BJ (cell line): ENCODE measurements around the gene SERPINE1. TPM values are rescaled to one million over a fixed set of nuclear protein-coding genes. Genes with fewer than 3 reads are reported as not detected.

ENCODE experiments used
- CTCF ChIA-PET: fragments of 350-600 bp; formaldehyde crosslinking; extraction: SDS; loops from one replicate; lab custom pipeline; 2021; ENCODE audit warnings: antibody characterized with exemption, inconsistent platforms; lab: Yijun Ruan, JAX
- POLR2A ChIA-PET: fragments of 300-600 bp; sonication (Branson Sonifier 250); formaldehyde crosslinking; extraction: SDS; loops from one replicate; lab custom pipeline; 2021; ENCODE audit warnings: antibody characterized with exemption; lab: Charles Lee
- DNase-seq: peaks from one replicate; pipeline ENCODE4 v3.0.0-alpha.2; 2011; ENCODE audit warnings: low read depth
- H3K27me3 ChIP-seq: 2 replicates; pipeline ENCODE4 v1.6.0; 2011; ENCODE audit warnings: low read length; ENCODE audit not compliant: control insufficient read depth, insufficient read depth
- H3K36me3 ChIP-seq: 2 replicates; pipeline ENCODE4 v1.5.1; 2011; ENCODE audit warnings: low read length; ENCODE audit not compliant: control insufficient read depth, insufficient read depth
- H3K4me3 ChIP-seq: 2 replicates; pipeline ENCODE4 v1.5.1; 2011; ENCODE audit warnings: low read depth, mild to moderate bottlenecking, control low read depth, low read length
- polyA plus RNA-seq: library from polyadenylated mRNA; depleted of rRNA; stranded (reverse); fragments of >200 nt; gene quantifications from 2 replicates; pipeline ENCODE4 v1.2.3, GENCODE V29; 2011
- TF ChIP-seq, protein P1 (sequence below): IDR thresholded peaks from 2 replicates; pipeline ENCODE4 v1.5.1; 2011; ENCODE audit warnings: low read depth, mild to moderate bottlenecking, control low read depth, inconsistent platforms, low read length, moderate library complexity; ENCODE audit not compliant: insufficient read depth

SERPINE1 gene
- polyA plus RNA-seq, 1 experiment: 1,433 TPM

DNA sequence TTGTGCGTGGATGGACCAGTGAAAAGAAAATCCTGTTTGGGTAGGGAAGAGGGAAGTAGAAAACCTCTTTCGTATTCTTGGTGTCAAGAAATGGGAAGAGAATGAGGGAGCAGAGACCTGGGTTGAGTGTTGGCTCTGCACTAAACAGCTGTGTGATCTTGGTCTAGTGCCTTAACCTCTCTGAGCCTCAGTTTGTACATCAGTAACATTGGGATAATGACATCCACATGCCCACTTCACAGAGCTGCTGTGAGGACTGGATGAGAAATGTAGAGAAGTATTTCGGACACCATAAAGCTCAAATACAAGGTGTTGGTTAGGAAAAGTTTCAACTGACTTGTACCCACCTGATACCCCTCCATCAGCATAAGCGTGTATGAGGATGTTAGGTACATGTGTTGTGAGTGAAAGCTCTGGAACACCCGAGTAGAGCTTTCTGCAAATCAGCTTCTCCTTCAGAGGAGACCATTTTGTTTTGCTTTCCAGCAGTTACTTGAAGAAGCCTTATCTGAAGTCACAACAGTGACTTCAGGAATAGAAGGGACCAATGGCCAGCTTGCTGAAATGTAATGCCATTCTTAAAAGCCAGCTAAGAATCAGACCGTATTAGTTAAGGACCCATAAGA is 30.5 kb upstream of the SERPINE1 start:
- no peak for DNase-seq
- no peaks in the 10 kb centered on the region for H3K36me3 ChIP-seq
- no peak overlapping the region for H3K4me3 ChIP-seq
- POLR2A ChIA-PET: no interaction called here
- TF ChIP-seq, protein P1, sequence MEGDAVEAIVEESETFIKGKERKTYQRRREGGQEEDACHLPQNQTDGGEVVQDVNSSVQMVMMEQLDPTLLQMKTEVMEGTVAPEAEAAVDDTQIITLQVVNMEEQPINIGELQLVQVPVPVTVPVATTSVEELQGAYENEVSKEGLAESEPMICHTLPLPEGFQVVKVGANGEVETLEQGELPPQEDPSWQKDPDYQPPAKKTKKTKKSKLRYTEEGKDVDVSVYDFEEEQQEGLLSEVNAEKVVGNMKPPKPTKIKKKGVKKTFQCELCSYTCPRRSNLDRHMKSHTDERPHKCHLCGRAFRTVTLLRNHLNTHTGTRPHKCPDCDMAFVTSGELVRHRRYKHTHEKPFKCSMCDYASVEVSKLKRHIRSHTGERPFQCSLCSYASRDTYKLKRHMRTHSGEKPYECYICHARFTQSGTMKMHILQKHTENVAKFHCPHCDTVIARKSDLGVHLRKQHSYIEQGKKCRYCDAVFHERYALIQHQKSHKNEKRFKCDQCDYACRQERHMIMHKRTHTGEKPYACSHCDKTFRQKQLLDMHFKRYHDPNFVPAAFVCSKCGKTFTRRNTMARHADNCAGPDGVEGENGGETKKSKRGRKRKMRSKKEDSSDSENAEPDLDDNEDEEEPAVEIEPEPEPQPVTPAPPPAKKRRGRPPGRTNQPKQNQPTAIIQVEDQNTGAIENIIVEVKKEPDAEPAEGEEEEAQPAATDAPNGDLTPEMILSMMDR: no peak
- CTCF ChIA-PET: interaction anchor here (0.5 to 4.0 kb wide), 10 partner anchors 10 to 187 kb away, joined by 3 to 27 read pairs (median 5); partner anchors contain the start of genes SERPINE1 and TRIM56
- no peaks in the 10 kb centered on the region for H3K27me3 ChIP-seq

DNA sequence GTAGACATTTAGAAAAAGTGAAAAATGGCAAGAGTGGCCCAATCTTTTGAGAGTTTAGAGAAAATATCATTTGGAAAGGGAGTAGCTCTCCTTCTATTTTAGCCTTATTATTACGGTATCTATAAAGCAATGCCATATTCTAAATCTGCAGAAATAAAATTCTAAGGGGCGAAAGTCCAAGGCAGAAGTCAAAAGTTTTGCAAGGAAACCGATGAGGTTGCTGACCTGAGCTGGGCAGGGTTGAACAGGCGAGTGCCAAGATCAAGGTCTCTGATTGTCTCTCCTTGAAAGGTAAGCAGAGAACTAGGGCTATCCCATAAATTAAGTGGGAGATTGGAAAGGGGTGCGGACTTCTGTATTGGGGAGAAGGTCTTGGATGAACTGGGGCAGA is 30.0 kb upstream of the SERPINE1 start:
- no peak overlapping the region for H3K4me3 ChIP-seq
- CTCF ChIA-PET: interaction anchor here (0.5 to 3.3 kb wide), 8 partner anchors 18 to 186 kb away, joined by 3 to 20 read pairs (median 4); no protein-coding TSS in a partner anchor
- POLR2A ChIA-PET: no interaction called here

DNA sequence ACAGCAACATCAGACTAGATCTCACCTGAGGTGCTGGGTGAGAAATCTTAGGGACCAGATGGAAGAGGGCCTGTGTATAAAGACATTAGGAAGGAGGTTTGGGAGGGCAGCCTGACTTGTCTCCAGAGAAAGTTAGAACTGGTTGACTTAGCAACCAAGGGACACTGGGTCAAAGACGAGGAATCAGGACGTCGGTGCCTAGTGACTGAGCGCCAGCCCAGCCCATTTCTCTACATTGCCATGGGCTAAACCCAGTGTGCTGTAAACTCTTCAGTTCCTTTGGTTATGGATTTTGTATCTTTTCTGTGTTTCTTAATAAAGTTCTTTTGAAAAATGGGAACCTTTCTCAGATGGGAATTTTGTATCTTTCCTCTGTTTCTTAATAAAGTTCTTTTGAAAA is 29.3 kb upstream of the SERPINE1 start:
- CTCF ChIA-PET: interaction anchor here (1.3 to 3.3 kb wide), 6 partner anchors 17 to 47 kb away, joined by 3 to 20 read pairs (median 8); no protein-coding TSS in a partner anchor
- POLR2A ChIA-PET: no interaction called here
- H3K36me3 ChIP-seq: no peaks in the 10 kb centered on the region
- no peak overlapping the region for H3K4me3 ChIP-seq
- DNase-seq: no peak
- TF ChIP-seq, protein P1: no peak
- no peaks in the 10 kb centered on the region for H3K27me3 ChIP-seq

More for the DNA sequence above, 30.0 kb upstream of the SERPINE1 start:
- no peaks in the 10 kb centered on the region for H3K36me3 ChIP-seq
- DNase-seq: no peak
- TF ChIP-seq, protein P1: no peak
- no peaks in the 10 kb centered on the region for H3K27me3 ChIP-seq

DNA sequence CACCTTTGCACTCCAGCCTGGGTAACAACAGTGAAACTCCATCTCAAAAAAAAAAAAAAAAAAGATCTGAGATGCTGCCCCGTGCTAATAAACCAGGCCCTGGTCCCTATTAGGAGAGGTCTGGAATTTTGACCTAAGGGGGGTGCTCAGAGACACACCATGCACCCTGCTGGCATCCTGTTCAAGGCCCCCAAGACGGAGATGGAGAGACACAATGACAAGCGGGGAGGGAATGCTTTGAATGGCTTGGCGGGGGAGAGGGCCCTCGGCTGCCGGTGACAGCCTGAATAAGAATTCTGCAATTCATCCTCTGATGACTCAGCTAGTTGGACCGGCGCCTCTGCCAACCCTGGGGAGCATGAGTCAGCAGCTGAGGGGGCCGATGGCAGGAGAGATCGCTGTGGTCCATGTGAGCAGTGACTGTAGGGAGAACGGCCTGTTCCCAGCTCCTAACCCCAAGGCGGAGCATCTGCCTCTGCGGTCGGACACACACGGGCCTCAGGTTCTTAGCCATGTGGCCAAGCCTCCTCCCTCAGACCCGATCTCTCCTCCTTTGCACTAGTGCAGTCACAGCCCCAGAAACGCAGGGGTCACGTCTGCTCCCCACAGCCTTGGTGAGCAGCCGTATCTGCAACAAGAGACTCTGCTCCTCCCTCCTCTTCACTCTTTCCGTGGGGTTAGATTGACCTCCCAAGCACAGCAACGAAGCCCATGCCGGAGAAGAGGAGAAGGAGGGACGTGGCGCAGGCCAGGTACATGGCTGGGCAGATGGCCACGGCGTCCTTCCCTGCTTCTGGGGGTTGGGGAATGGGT is 26.7 kb upstream of the SERPINE1 start:
- Histone ChIP-seq H3K27me3 (no peaks in the 10 kb centered on the region), H3K4me3 (no peak overlapping the region), H3K36me3 (no peaks in the 10 kb centered on the region)
- CTCF ChIA-PET: interaction anchor here (0.6 to 2.9 kb wide), 10 partner anchors 11 to 202 kb away, joined by 3 to 14 read pairs (median 4); partner anchors contain the start of gene SERPINE1
- POLR2A ChIA-PET: interaction anchor here (0.7 to 1.0 kb wide), 3 partner anchors 27 to 34 kb away, joined by 3 to 9 read pairs (median 5); partner anchors contain the start of gene SERPINE1
- TF ChIP-seq, protein P1: no peak
- peak; percentile 96 for DNase-seq
